ENCODE data around the gene OOSP3.

DNA sequence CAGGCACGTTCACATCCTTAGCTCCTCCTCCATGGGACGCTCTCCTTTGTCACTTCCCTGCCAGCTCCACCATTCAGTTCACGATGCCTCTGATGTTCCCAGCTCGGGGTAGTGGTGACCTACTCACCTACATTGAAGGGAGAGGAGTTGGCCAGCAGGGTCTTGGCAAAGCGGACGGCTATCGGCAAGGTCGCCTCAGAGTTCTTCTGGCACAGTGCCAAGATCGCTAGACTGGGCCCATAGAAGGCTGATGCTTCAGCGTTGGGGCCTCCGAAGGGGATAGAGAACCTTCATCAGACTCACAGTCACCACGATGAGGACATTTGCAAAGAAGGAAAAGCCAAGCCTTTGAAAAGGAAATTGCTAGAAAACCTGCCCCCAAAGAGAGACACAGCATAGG lies 36.3 kb upstream of the OOSP3 start:
- no peak for TF ChIP-seq ZNF274 (IDR thresholded peaks at IDR 0.05; ENCODE audit: low read depth, low read length)
- TF ChIP-seq, protein P1, sequence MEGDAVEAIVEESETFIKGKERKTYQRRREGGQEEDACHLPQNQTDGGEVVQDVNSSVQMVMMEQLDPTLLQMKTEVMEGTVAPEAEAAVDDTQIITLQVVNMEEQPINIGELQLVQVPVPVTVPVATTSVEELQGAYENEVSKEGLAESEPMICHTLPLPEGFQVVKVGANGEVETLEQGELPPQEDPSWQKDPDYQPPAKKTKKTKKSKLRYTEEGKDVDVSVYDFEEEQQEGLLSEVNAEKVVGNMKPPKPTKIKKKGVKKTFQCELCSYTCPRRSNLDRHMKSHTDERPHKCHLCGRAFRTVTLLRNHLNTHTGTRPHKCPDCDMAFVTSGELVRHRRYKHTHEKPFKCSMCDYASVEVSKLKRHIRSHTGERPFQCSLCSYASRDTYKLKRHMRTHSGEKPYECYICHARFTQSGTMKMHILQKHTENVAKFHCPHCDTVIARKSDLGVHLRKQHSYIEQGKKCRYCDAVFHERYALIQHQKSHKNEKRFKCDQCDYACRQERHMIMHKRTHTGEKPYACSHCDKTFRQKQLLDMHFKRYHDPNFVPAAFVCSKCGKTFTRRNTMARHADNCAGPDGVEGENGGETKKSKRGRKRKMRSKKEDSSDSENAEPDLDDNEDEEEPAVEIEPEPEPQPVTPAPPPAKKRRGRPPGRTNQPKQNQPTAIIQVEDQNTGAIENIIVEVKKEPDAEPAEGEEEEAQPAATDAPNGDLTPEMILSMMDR (IDR thresholded peaks at IDR 0.05 in 2 of 3, conservative IDR thresholded peaks at IDR 0.05 in 1 of 3; ENCODE audit: borderline replicate concordance in 1 of 3, insufficient read depth in 1 of 3, low read depth in 2 of 3, low read length in 2 of 3): no peak
- no peak for TF ChIP-seq EZH2 (IDR thresholded peaks at IDR 0.05)
- no peak for TF ChIP-seq POLR2A (IDR thresholded peaks at IDR 0.05; ENCODE audit: borderline replicate concordance, extremely low read depth, insufficient read depth, insufficient read length)
- TF ChIP-seq CEBPB (IDR thresholded peaks at IDR 0.05; ENCODE audit: low read depth): no peak
- TF ChIP-seq, protein P2, sequence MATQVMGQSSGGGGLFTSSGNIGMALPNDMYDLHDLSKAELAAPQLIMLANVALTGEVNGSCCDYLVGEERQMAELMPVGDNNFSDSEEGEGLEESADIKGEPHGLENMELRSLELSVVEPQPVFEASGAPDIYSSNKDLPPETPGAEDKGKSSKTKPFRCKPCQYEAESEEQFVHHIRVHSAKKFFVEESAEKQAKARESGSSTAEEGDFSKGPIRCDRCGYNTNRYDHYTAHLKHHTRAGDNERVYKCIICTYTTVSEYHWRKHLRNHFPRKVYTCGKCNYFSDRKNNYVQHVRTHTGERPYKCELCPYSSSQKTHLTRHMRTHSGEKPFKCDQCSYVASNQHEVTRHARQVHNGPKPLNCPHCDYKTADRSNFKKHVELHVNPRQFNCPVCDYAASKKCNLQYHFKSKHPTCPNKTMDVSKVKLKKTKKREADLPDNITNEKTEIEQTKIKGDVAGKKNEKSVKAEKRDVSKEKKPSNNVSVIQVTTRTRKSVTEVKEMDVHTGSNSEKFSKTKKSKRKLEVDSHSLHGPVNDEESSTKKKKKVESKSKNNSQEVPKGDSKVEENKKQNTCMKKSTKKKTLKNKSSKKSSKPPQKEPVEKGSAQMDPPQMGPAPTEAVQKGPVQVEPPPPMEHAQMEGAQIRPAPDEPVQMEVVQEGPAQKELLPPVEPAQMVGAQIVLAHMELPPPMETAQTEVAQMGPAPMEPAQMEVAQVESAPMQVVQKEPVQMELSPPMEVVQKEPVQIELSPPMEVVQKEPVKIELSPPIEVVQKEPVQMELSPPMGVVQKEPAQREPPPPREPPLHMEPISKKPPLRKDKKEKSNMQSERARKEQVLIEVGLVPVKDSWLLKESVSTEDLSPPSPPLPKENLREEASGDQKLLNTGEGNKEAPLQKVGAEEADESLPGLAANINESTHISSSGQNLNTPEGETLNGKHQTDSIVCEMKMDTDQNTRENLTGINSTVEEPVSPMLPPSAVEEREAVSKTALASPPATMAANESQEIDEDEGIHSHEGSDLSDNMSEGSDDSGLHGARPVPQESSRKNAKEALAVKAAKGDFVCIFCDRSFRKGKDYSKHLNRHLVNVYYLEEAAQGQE (IDR thresholded peaks at IDR 0.05; ENCODE audit: low read depth): no peak
- TF ChIP-seq, protein P3, sequence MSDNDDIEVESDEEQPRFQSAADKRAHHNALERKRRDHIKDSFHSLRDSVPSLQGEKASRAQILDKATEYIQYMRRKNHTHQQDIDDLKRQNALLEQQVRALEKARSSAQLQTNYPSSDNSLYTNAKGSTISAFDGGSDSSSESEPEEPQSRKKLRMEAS (IDR thresholded peaks at IDR 0.05): no peak
- no peak for TF ChIP-seq EZH2phosphoT487 (IDR thresholded peaks at IDR 0.05; ENCODE audit: borderline replicate concordance)
- TF ChIP-seq, protein P4, sequence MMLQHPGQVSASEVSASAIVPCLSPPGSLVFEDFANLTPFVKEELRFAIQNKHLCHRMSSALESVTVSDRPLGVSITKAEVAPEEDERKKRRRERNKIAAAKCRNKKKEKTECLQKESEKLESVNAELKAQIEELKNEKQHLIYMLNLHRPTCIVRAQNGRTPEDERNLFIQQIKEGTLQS (IDR thresholded peaks at IDR 0.05): no peak
- no peak for TF ChIP-seq SRF (IDR thresholded peaks at IDR 0.05; ENCODE audit: low read depth)
- TF ChIP-seq JUND (IDR thresholded peaks at IDR 0.05): no peak
- no peak for TF ChIP-seq SP1 (IDR thresholded peaks at IDR 0.05; ENCODE audit: low read depth)
- no peak for TF ChIP-seq POLR2AphosphoS5 (IDR thresholded peaks at IDR 0.05; ENCODE audit: low read depth, low read length)
- no peak for TF ChIP-seq EGR1 (IDR thresholded peaks at IDR 0.05; ENCODE audit: low read depth)
